Measurements from ENCODE around the gene ENPP3. TPM values are rescaled to one million over a fixed set of nuclear protein-coding genes. Genes with fewer than 3 reads are reported as not detected.

Gene ENPP3
- total and polyA plus RNA-seq, 2 of the 13 experiments (the other 11 are each of a cell fraction or from before 2014, with no cell fraction given) = 40.0 to 75.4 TPM

GRCh38 chr6:131754715-131755567 lies 117.8 kb downstream of the ENPP3 start (continued):
- peak; percentile 98 for TF ChIP-seq IKZF5 (CRISPR knock-in tag; IDR thresholded peaks at IDR 0.05)
- peak; percentile 23; the same call in 1 of the 2 replicates for TF ChIP-seq STAG1 (CRISPR knock-in tag; IDR thresholded peaks at IDR 0.05)
- TF ChIP-seq HOXA5 (CRISPR knock-in tag; IDR thresholded peaks at IDR 0.05) = peak; percentile 46; the same call in 1 of the 2 replicates
- peak; percentile 74 for TF ChIP-seq ZSCAN25 (CRISPR knock-in tag; IDR thresholded peaks at IDR 0.05)
- TF ChIP-seq SATB2 (CRISPR knock-in tag; IDR thresholded peaks at IDR 0.05) = no peak
- TF ChIP-seq SKI (IDR thresholded peaks at IDR 0.05; ENCODE audit: partially characterized antibody) = peak; percentile 61
- TF ChIP-seq ZNF496 (CRISPR knock-in tag; IDR thresholded peaks at IDR 0.05; ENCODE audit: insufficient replicate concordance) = no peak
- TF ChIP-seq ZNF281 (CRISPR knock-in tag; IDR thresholded peaks at IDR 0.05; ENCODE audit: borderline replicate concordance) = peak; percentile 16; the same call in 1 of the 2 replicates
- TF ChIP-seq POLR2G (IDR thresholded peaks at IDR 0.05; ENCODE audit: low read depth, low read length) = 0 out of 2 replicates have a peak, but pooled peaks have one; percentile 32
- TF ChIP-seq TBL1XR1 (IDR thresholded peaks at IDR 0.05; ENCODE audit: borderline replicate concordance, low read length, partially characterized antibody) = peak; percentile 64
- TF ChIP-seq THAP7 (CRISPR knock-in tag; IDR thresholded peaks at IDR 0.05) = no peak
- TF ChIP-seq PAWR (CRISPR knock-in tag; IDR thresholded peaks at IDR 0.05; ENCODE audit: borderline replicate concordance) = no peak
- no peak for TF ChIP-seq IRX3 (CRISPR knock-in tag; IDR thresholded peaks at IDR 0.05; ENCODE audit: borderline replicate concordance, low read depth)
- TF ChIP-seq, protein P1, sequence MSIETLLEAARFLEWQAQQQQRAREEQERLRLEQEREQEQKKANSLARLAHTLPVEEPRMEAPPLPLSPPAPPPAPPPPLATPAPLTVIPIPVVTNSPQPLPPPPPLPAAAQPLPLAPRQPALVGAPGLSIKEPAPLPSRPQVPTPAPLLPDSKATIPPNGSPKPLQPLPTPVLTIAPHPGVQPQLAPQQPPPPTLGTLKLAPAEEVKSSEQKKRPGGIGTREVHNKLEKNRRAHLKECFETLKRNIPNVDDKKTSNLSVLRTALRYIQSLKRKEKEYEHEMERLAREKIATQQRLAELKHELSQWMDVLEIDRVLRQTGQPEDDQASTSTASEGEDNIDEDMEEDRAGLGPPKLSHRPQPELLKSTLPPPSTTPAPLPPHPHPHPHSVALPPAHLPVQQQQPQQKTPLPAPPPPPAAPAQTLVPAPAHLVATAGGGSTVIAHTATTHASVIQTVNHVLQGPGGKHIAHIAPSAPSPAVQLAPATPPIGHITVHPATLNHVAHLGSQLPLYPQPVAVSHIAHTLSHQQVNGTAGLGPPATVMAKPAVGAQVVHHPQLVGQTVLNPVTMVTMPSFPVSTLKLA (IDR thresholded peaks at IDR 0.05) = peak; percentile 39; the same call in 1 of the 2 replicates
- TF ChIP-seq, protein P2, sequence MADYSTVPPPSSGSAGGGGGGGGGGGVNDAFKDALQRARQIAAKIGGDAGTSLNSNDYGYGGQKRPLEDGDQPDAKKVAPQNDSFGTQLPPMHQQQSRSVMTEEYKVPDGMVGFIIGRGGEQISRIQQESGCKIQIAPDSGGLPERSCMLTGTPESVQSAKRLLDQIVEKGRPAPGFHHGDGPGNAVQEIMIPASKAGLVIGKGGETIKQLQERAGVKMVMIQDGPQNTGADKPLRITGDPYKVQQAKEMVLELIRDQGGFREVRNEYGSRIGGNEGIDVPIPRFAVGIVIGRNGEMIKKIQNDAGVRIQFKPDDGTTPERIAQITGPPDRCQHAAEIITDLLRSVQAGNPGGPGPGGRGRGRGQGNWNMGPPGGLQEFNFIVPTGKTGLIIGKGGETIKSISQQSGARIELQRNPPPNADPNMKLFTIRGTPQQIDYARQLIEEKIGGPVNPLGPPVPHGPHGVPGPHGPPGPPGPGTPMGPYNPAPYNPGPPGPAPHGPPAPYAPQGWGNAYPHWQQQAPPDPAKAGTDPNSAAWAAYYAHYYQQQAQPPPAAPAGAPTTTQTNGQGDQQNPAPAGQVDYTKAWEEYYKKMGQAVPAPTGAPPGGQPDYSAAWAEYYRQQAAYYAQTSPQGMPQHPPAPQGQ (CRISPR knock-in tag; IDR thresholded peaks at IDR 0.05; ENCODE audit: borderline replicate concordance) = no peak
- peak; percentile 89; the same call in 1 of the 2 replicates for TF ChIP-seq KDM1A (CRISPR knock-in tag; IDR thresholded peaks at IDR 0.05)
- TF ChIP-seq ZNF780A (CRISPR knock-in tag; IDR thresholded peaks at IDR 0.05) = 0 out of 2 replicates have a peak, but pooled peaks have one; percentile 22
- peak; percentile 91 for TF ChIP-seq PPARG (CRISPR knock-in tag; conservative IDR thresholded peaks at IDR 0.05)
- 0 out of 4 replicates have a peak, but pooled peaks of 1 of the 2 experiments have one; percentile 4 for TF ChIP-seq MAFK (conservative IDR thresholded peaks at IDR 0.05 in 1 of 2, IDR thresholded peaks at IDR 0.05 in 1 of 2; ENCODE audit: low read length in 2 of 2)
- no peak for TF ChIP-seq PRMT3 (CRISPR knock-in tag; IDR thresholded peaks at IDR 0.05; ENCODE audit: borderline replicate concordance, low read depth)
